Subcutaneous abdominal adipose tissue (tissue), 5 donors: ENCODE measurements around the gene TMEM8B.

Experiments
- H3K27ac ChIP-seq: one replicate; pipeline ENCODE4 v1.7.0; 2013; ENCODE audit warnings: low read depth, mild to moderate bottlenecking, inconsistent platforms, low read length, moderate library complexity
- H3K27me3 ChIP-seq, 5 donors: one replicate each; pipeline ENCODE4 v1.7.0; 2013; ENCODE audit warnings: low read length in 5 of 5, inconsistent platforms in 1 of 5; ENCODE audit not compliant: control insufficient read depth in 5 of 5, insufficient read depth in 4 of 5
- H3K36me3 ChIP-seq, 5 donors: one replicate each; pipeline ENCODE4 v1.7.0; 2013; ENCODE audit warnings: low read length in 5 of 5; ENCODE audit not compliant: control insufficient read depth in 5 of 5, insufficient read depth in 5 of 5
- H3K4me1 ChIP-seq, 5 donors: one replicate each; pipeline ENCODE4 v1.7.0; 2013; ENCODE audit warnings: low read length in 5 of 5, mild to moderate bottlenecking in 3 of 5, moderate library complexity in 1 of 5; ENCODE audit not compliant: control insufficient read depth in 5 of 5, insufficient read depth in 5 of 5
- H3K4me3 ChIP-seq, 5 donors: one replicate each; pipeline ENCODE4 v1.7.0; 2013; ENCODE audit warnings: low read length in 5 of 5, low read depth in 1 of 5
- H3K9ac ChIP-seq, 5 donors: one replicate each; pipeline ENCODE4 v1.7.0; 2013; ENCODE audit warnings: low read length in 5 of 5, mild to moderate bottlenecking in 4 of 5, moderate library complexity in 3 of 5
- H3K9me3 ChIP-seq, 5 donors: one replicate each; pipeline ENCODE4 v1.7.0; 2013; ENCODE audit warnings: low read length in 5 of 5; ENCODE audit not compliant: control insufficient read depth in 5 of 5
- donor health status: healthy.
- donor health status: healthy.
- donor health status: healthy.
- donor health status: healthy.
- donor health status: healthy.

The TMEM8B gene

GRCh38 chr9:35820076-35820475 lies 9.0 kb upstream of the TMEM8B start:
- H3K27ac ChIP-seq: no peak overlapping the region
- no peak overlapping the region for H3K4me3 ChIP-seq
- no peaks in the 10 kb centered on the region for H3K36me3 ChIP-seq
- H3K4me1 ChIP-seq: peaks cover 0 to 6% (median 4%) of the 10 kb centered on the region in 5 donors
- peaks cover 0 to under 1% (median 0%) of the 10 kb centered on the region in 5 donors for H3K9me3 ChIP-seq
- no peak overlapping the region for H3K9ac ChIP-seq
- peaks cover 0 to 2% (median 0%) of the 10 kb centered on the region in 5 donors for H3K27me3 ChIP-seq

- H3K9me3 ChIP-seq: no peaks in the 10 kb centered on the region
- H3K36me3 ChIP-seq: no peaks in the 10 kb centered on the region
- H3K27ac ChIP-seq: no peak overlapping the region
Measured at GRCh38 chr9:35822926-35823325, 6.1 kb upstream of the TMEM8B start.

GRCh38 chr9:35826071-35826701 lies 2.8 kb upstream of the TMEM8B start:
- peaks cover 4 to 25% (median 20%) of the 10 kb centered on the region in 5 donors for H3K4me1 ChIP-seq
- H3K9me3 ChIP-seq: no peaks in the 10 kb centered on the region

More at GRCh38 chr9:35822926-35823325, 6.1 kb upstream of the TMEM8B start:
- Histone ChIP-seq H3K4me3 (no peak overlapping the region), H3K9ac (no peak overlapping the region), H3K4me1 (peaks cover 0 to 5% (median 3%) of the 10 kb centered on the region in 5 donors), H3K27me3 (no peaks in the 10 kb centered on the region)

GRCh38 chr9:35827486-35827885 lies 1.5 kb upstream of the TMEM8B start:
- Histone ChIP-seq H3K4me1 (peaks cover 4 to 27% (median 20%) of the 10 kb centered on the region in 5 donors), H3K9me3 (no peaks in the 10 kb centered on the region), H3K27me3 (no peaks in the 10 kb centered on the region), H3K36me3 (no peaks in the 10 kb centered on the region), H3K4me3 (no peak overlapping the region), H3K27ac (no peak overlapping the region), H3K9ac (no peak overlapping the region)

More at GRCh38 chr9:35826071-35826701, 2.8 kb upstream of the TMEM8B start:
- no peak overlapping the region for H3K4me3 ChIP-seq
- no peaks in the 10 kb centered on the region for H3K27me3 ChIP-seq
- H3K9ac ChIP-seq: no peak overlapping the region
- H3K27ac ChIP-seq: no peak overlapping the region
- H3K36me3 ChIP-seq: no peaks in the 10 kb centered on the region

GRCh38 chr9:35828716-35829083 lies 328 bp upstream of the TMEM8B start, which contains the start of gene FAM221B:
Gene FAM221B (minus strand): TSS chr9:35828732. CDS start chr9:35826161, 2,571 bp downstream.
- peak within 1 kb of the TSS; percentile 74 to 91 (median 84) for H3K4me3 ChIP-seq
- H3K27ac ChIP-seq: peak within 1 kb of the TSS; percentile 65
- H3K9me3 ChIP-seq: no peaks in the 10 kb centered on the region
- no peaks in the 10 kb centered on the region for H3K27me3 ChIP-seq
- H3K9ac ChIP-seq: peak within 1 kb of the TSS; percentile 38 to 91 (median 76)
- no peaks in the 10 kb centered on the region for H3K36me3 ChIP-seq
- peaks cover 4 to 33% (median 26%) of the 10 kb centered on the region in 5 donors for H3K4me1 ChIP-seq

GRCh38 chr9:35829764-35830096 lies 702 bp downstream of the TMEM8B start:
- peak overlapping the region; percentile 32 to 78 (median 57) for H3K9ac ChIP-seq
- H3K4me3 ChIP-seq: peak overlapping the region; percentile 72 to 86 (median 74)
- no peaks in the 10 kb centered on the region for H3K27me3 ChIP-seq
- peak overlapping the region; percentile 65 for H3K27ac ChIP-seq
- H3K9me3 ChIP-seq: no peaks in the 10 kb centered on the region
- H3K4me1 ChIP-seq: peaks cover 4 to 41% (median 29%) of the 10 kb centered on the region in 5 donors
- no peaks in the 10 kb centered on the region for H3K36me3 ChIP-seq

GRCh38 chr9:35831040-35831439 lies 2.0 kb downstream of the TMEM8B start:
- Histone ChIP-seq H3K27me3 (no peaks in the 10 kb centered on the region), H3K9ac (no peak overlapping the region), H3K4me3 (no peak overlapping the region), H3K9me3 (no peaks in the 10 kb centered on the region), H3K36me3 (peaks cover 0 to 6% (median 0%) of the 10 kb centered on the region in 5 donors), H3K27ac (no peak overlapping the region), H3K4me1 (peaks cover 4 to 40% (median 32%) of the 10 kb centered on the region in 5 donors)

GRCh38 chr9:35832814-35833213 lies 3.8 kb downstream of the TMEM8B start:
- H3K9ac ChIP-seq: no peak overlapping the region

GRCh38 chr9:35834260-35835215 lies 5.5 kb downstream of the TMEM8B start:
- H3K27ac ChIP-seq: no peak overlapping the region
- no peak overlapping the region for H3K9ac ChIP-seq

More at GRCh38 chr9:35832814-35833213, 3.8 kb downstream of the TMEM8B start:
- Histone ChIP-seq H3K4me1 (peaks cover 4 to 36% (median 32%) of the 10 kb centered on the region in 5 donors), H3K27me3 (no peaks in the 10 kb centered on the region), H3K36me3 (peaks cover 0 to 6% (median 0%) of the 10 kb centered on the region in 5 donors), H3K9me3 (no peaks in the 10 kb centered on the region), H3K27ac (no peak overlapping the region), H3K4me3 (no peak overlapping the region)

More at GRCh38 chr9:35834260-35835215, 5.5 kb downstream of the TMEM8B start:
- Histone ChIP-seq H3K4me1 (peaks cover 2 to 27% (median 25%) of the 10 kb centered on the region in 5 donors), H3K36me3 (peaks cover 0 to 6% (median 0%) of the 10 kb centered on the region in 5 donors), H3K9me3 (no peaks in the 10 kb centered on the region), H3K4me3 (no peak overlapping the region), H3K27me3 (peaks cover 0 to 8% (median 3%) of the 10 kb centered on the region in 5 donors)
